OCI-LY1 (cell line): Measurements from ENCODE around the gene CCNL2.

Source experiments
- H2AFZ ChIP-seq: fragments of 200-600 bp; sonication (generic), shearing (Covaris generic); 2 replicates; pipeline ENCODE4 v1.6.0; 2014; ENCODE audit warnings: antibody characterized with exemption, mild to moderate bottlenecking, low read length
- H3F3A ChIP-seq: fragments of 200-600 bp; sonication (generic), shearing (Covaris generic); 2 replicates; pipeline ENCODE4 v1.6.0; 2014; ENCODE audit warnings: mild to moderate bottlenecking, antibody characterized with exemption, low read length, moderate library complexity; ENCODE audit not compliant: insufficient read depth
- H3K27ac ChIP-seq: fragments of 200-600 bp; sonication (generic); 2 replicates; pipeline ENCODE4 v1.5.1; 2014; ENCODE audit warnings: low read length, mixed run types, mild to moderate bottlenecking, low read depth; ENCODE audit not compliant: poor library complexity, severe bottlenecking
- H3K27me3 ChIP-seq: fragments of 200-600 bp; sonication (generic); 2 replicates; pipeline ENCODE4 v1.6.0; 2014; ENCODE audit warnings: antibody characterized with exemption, mild to moderate bottlenecking, low read length, moderate library complexity; ENCODE audit not compliant: insufficient read depth
- H3K36me3 ChIP-seq: fragments of 200-600 bp; sonication (generic); 2 replicates; pipeline ENCODE4 v1.6.1; 2014; ENCODE audit warnings: mild to moderate bottlenecking, antibody characterized with exemption, low read length, moderate library complexity, mixed read lengths; ENCODE audit not compliant: insufficient read depth
- H3K4me1 ChIP-seq: fragments of 200-600 bp; sonication (generic); 2 replicates; pipeline ENCODE4 v1.5.1; 2014; ENCODE audit warnings: mild to moderate bottlenecking, low read length, moderate library complexity; ENCODE audit not compliant: insufficient read depth, severe bottlenecking
- H3K4me2 ChIP-seq: fragments of 200-600 bp; sonication (generic), shearing (Covaris generic); 2 replicates; pipeline ENCODE4 v1.6.1; 2014; ENCODE audit warnings: low read length
- H3K4me3 ChIP-seq: fragments of 200-600 bp; sonication (generic); 2 replicates; pipeline ENCODE4 v1.5.1; 2014; ENCODE audit warnings: low read length, low read depth, mild to moderate bottlenecking, mixed read lengths; ENCODE audit not compliant: poor library complexity, severe bottlenecking
- H3K79me2 ChIP-seq: fragments of 200-600 bp; shearing (Covaris generic); 2 replicates; pipeline ENCODE4 v1.6.1; 2016; ENCODE audit warnings: mixed run types, low read length, mixed read lengths; ENCODE audit not compliant: insufficient read depth
- H3K9ac ChIP-seq: fragments of 200-600 bp; sonication (generic), shearing (Covaris generic); 2 replicates; pipeline ENCODE4 v1.6.1; 2014; ENCODE audit warnings: mild to moderate bottlenecking, low read length, mixed read lengths
- H3K9me2 ChIP-seq: fragments of 200-600 bp; sonication (generic), shearing (Covaris generic); 2 replicates; pipeline ENCODE4 v1.6.1; 2014; ENCODE audit warnings: low read depth, mild to moderate bottlenecking, low read length, mixed read lengths
- H3K9me3 ChIP-seq: fragments of 200-600 bp; shearing (Covaris generic); 2 replicates; pipeline ENCODE4 v1.6.1; 2014; ENCODE audit warnings: low read length, mixed read lengths
- H4K20me1 ChIP-seq: fragments of 200-600 bp; sonication (generic), shearing (Covaris generic); 2 replicates; pipeline ENCODE4 v1.6.0; 2016; ENCODE audit warnings: mild to moderate bottlenecking, low read length; ENCODE audit not compliant: insufficient read depth
- CTCF ChIP-seq: fragments of 200-600 bp; sonication (generic), shearing (Covaris generic); IDR thresholded peaks from 2 replicates; pipeline ENCODE4 v1.5.1; 2017; ENCODE audit warnings: mild to moderate bottlenecking, antibody characterized with exemption, low read length, moderate library complexity, mixed read lengths
- EZH2 ChIP-seq: fragments of 200-600 bp; sonication (generic), shearing (Covaris generic); IDR thresholded peaks from 2 replicates; pipeline ENCODE4 v1.8.0; 2017; ENCODE audit warnings: borderline replicate concordance, mixed run types, mild to moderate bottlenecking, antibody characterized with exemption, low read length, moderate library complexity, mixed read lengths

Gene CCNL2

GRCh38 chr1:1352786-1353388 lies 46.2 kb downstream of the CCNL2 start:
- Histone ChIP-seq H3F3A (no peaks in the 10 kb centered on the region; the same call in 1 of the 2 replicates), H3K9me2 (no peaks in the 10 kb centered on the region), H2AFZ (no peak overlapping the region), H3K9me3 (no peaks in the 10 kb centered on the region), H3K4me1 (peaks cover 7% of the 10 kb centered on the region), H3K9ac (no peak overlapping the region), H3K4me2 (no peak overlapping the region), H3K27ac (no peak overlapping the region), H3K27me3 (peaks cover 6% of the 10 kb centered on the region; the same call in 1 of the 2 replicates), H3K36me3 (no peaks in the 10 kb centered on the region), H3K4me3 (no peak overlapping the region), H3K79me2 (no peaks in the 10 kb centered on the region), H4K20me1 (no peaks in the 10 kb centered on the region)
- TF ChIP-seq EZH2 (no peak), CTCF (no peak)

DNA sequence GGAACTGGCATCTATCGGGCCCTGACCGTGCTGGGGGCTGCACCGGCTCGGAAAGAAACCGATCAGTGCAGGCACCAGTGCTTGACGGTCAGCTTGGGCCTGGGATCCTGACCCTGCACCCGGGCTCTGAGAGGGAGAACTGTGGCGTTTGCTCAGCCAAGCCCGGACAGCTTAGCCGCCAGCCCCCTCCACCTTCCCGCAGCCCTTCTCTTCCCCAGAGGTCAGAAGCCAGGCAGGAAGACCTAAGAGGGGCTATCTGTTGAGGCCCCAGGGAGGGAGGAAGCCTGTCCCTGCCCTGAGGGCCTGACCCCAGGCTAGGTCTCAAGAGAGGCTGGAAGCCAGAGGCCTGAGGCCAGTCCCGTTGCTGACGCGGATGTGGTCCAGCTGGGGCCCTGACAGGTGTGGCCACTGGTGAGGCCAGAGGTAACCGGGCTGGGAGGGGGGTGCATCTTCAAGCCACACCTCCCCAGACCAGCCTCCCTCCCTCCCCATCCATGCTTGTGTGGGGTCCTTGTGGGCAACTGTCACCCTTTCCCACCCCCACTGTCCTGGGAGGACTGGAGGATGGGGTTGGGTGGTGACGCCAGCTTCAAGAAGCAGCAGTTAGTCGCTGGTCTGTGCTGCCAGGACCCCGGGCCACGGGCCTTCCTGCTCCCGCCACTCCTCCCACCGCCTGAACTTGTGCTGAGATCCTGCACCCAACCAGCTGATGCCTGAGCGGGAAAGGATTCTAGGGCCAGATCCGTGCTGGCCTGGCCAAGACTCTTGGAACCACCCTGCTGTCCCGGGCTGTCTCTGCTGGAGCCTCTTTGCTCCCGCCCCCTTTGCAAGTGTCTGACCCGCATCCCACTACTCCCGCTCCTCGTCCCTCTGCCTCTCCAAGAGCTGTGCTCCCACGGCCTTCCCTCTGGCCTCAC lies 47.4 kb downstream of the CCNL2 start:
- no peak for TF ChIP-seq CTCF
- no peak for TF ChIP-seq EZH2
- Histone ChIP-seq H3K4me1 (peaks cover 14% of the 10 kb centered on the region), H3K9me3 (no peaks in the 10 kb centered on the region), H3K27me3 (peaks cover 6% of the 10 kb centered on the region; the same call in 1 of the 2 replicates), H3K36me3 (no peaks in the 10 kb centered on the region), H3K79me2 (no peaks in the 10 kb centered on the region), H3K27ac (no peak overlapping the region), H2AFZ (no peak overlapping the region), H4K20me1 (peaks cover under 1% of the 10 kb centered on the region; the same call in 1 of the 2 replicates), H3K4me2 (no peak overlapping the region), H3F3A (no peaks in the 10 kb centered on the region; the same call in 1 of the 2 replicates), H3K9ac (no peak overlapping the region), H3K9me2 (no peaks in the 10 kb centered on the region), H3K4me3 (no peak overlapping the region)

- H3K9ac ChIP-seq, result peak within 1 kb of the TSS; percentile 82
- H3K27ac ChIP-seq, result no peak within 1 kb of the TSS
- H3F3A ChIP-seq, result no peaks in the 10 kb centered on the region; the same call in 1 of the 2 replicates
- no peaks in the 10 kb centered on the region for H3K36me3 ChIP-seq
- no peaks in the 10 kb centered on the region for H3K79me2 ChIP-seq
- peaks cover 2% of the 10 kb centered on the region; the same call in 1 of the 2 replicates for H4K20me1 ChIP-seq
- peaks cover 6% of the 10 kb centered on the region; the same call in 1 of the 2 replicates for H3K27me3 ChIP-seq
- H3K9me3 ChIP-seq, result no peaks in the 10 kb centered on the region
- H3K4me3 ChIP-seq, result peak within 1 kb of the TSS; percentile 68
- H3K9me2 ChIP-seq, result no peaks in the 10 kb centered on the region
- peak within 1 kb of the TSS; percentile 82 for H3K4me2 ChIP-seq
- TF ChIP-seq CTCF (peak; percentile 51), EZH2 (no peak)
- no peak within 1 kb of the TSS for H2AFZ ChIP-seq
- peaks cover 14% of the 10 kb centered on the region for H3K4me1 ChIP-seq
These were observed 49.7 kb downstream of the CCNL2 start, which contains the start of gene DVL1 for GRCh38 chr1:1349256-1350012. DVL1 (minus strand) TSS chr1:1349418; CDS start chr1:1349065, 353 bp downstream.
